ENCODE data around the gene PKD1L1.
"Not testable (repeated sequence)": the region's sequence is repeated elsewhere in the genome, so short reads cannot be mapped to it uniquely, and the experiment has no call there.

PKD1L1 gene

GRCh38 chr7:47759056-47759706, 189.1 kb downstream of the PKD1L1 start:
- DNase-seq, result no peak

DNA sequence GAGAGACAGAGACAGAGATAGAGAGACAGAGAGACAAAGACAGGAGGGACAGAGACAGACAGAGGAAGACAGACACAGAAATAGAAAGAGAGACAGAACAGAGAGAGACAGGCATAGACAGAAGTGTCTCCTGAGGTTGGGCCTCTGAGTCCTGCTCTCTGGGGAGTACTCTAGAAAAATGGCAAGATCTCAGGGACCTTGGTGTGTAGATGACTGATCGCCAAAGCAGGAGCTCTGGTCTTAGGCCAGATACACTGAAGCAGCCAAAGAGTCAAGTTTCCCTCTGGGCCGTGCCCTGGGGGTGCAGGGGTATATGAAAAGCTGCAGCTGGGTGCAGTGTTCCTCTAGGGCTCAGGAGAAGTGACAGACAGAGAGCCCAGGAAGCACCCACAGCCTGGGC, 189.7 kb downstream of the PKD1L1 start:
- no peak for DNase-seq

DNA sequence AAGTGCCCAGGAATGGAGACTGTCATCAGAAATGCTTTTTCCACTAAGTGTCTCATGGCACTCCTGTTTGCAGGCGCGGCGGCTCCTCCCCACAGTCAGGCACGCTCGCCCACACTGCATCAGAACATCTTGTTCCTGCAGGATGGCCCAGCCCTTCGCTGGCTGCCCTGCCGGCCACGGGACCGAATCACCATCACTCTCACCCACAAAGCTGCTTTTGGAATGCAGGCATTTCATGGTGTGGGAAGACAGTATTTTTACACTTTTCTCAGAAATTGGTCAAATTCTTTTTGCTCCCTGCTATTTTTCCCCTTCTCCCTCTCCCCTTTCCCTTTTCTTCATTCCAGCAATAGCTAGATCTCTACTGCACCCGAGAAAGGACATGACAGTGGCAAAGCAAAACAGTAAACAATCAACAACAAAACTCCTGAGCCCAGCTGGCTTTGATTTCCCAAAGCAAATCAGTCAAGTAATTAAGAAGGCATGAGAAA, 190.3 kb downstream of the PKD1L1 start:
- DNase-seq, result no peak

DNA sequence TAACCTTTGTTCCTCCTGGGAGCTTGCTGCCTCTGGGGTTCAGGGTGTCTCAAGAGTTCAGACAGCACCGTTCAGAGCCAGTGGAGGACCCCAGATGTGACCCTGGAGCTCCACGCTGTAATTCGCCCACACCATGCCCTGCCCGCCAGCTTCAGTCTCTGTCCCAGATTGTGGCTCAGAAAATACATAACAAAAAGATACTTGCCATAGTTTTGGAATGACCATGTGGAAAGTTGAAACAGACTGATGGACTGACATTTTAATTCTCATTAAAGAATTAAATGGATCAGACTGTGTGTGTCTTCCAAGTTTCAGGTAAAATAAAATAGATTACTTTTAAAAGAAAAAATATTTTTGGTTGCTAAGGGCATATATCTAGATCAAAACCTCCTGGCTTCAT, 191.6 kb downstream of the PKD1L1 start:
- no peak for DNase-seq

GRCh38 chr7:47755248-47755647, 193.0 kb downstream of the PKD1L1 start:
- no peak for DNase-seq

GRCh38 chr7:47751724-47752123, 196.5 kb downstream of the PKD1L1 start:
- DNase-seq, result not testable (repeated sequence)

GRCh38 chr7:47751043-47751442, 197.2 kb downstream of the PKD1L1 start:
- no peak for DNase-seq

DNA sequence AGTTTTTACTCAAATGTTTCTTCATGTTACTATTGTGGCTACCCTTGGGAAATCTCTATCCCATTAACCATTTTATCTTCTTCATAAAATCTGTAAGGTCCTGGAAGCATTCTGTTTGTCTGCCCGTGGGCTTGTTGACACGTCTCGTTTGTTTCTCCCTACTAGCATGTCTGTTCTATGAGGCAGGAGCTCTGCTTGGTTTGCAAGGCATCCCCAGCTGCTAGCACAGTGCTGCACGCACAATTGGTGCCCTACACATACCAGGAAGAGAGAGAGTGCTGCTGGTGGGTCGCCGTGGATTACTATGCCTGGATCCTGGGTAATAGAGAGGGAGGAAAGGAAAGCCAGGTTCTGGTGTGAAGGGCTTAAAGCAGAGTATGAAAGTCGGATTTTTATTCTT, 200.2 kb downstream of the PKD1L1 start:
- DNase-seq, result no peak

GRCh38 chr7:47747160-47747559, 201.1 kb downstream of the PKD1L1 start:
- DNase-seq, result no peak

GRCh38 chr7:47746468-47746867, 201.8 kb downstream of the PKD1L1 start:
- no peak for DNase-seq

- no peak for DNase-seq
Measured at GRCh38 chr7:47744883-47745282, 203.4 kb downstream of the PKD1L1 start.

- peak in 1 of 2 experiments; percentile 31 for DNase-seq
Measured at GRCh38 chr7:47743965-47744591, 204.2 kb downstream of the PKD1L1 start.

DNA sequence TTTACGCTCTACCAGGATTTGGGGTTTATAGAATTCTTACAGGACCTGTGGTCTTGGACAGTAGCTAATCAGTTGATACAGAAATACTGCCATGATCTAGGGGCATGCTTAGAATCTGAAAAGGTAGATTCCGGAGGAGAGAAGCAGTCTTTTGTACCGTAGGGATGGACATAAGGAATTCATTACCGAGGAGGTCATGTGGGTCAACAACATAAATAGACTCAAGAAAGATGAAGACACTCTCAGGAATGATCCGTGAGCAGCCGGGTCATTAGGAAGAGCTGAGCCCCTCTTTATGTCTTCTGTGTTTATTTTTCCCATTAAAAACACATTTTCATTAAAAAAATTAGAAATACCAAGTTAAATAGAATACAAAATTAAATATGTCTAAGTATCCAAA, 206.3 kb downstream of the PKD1L1 start:
- DNase-seq, result no peak

GRCh38 chr7:47739891-47740290, 208.4 kb downstream of the PKD1L1 start:
- no peak for DNase-seq

DNA sequence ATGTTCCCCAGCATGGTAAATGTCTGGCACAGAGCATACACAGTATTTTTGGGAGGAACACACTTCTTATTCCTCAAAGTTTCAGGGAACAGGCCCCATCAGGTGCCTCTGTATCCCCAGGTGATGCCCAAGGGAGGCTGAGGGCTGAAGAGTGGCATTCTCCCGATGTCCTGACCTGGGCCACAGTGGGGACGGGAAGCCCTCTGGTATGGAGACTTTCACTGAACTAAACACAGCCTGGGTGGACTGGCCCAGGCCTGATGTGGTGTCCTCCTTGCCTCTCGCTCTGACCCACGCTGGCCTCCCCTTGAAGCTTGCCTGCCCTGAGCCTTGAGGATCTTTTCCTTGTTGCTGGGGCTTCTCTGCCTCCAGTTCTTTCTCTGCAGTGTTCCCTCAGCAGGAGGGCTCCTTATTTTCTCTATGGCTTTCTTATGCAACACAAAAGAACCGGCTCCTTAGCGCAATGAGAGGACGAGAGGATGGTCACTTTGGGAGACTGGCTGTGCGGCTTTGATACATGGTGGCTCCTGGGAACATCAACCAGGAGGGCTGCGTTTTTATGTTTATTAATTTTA, 208.9 kb downstream of the PKD1L1 start:
- no peak for DNase-seq

DNA sequence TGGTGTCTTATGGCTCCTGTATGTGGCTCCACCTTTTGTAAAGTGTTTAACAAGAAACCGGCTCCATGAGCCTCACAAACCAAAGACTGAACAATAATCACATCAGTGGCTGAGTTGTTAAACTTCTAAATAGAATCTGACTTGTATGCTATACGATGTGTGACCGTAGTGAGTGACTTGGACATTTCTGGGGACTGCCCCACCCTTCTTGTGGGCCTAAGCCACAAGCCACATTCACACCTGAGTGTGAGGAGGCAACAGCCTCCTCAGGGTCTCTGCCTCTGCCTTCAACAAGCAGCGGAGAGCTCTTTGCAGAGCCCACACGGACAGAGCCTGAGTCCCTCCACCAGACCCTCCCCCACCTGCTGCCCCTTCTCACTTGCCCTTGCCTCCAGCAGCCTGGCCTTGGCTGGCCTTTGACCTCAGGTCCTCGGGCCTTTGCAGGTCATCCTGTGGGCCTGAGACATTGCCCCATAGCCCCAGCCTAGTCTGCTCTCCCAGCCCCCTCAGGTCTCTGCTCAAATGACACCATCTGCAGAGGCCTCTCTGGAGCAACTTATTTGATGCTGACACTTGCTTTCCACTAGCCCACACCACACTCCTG, 209.6 kb downstream of the PKD1L1 start:
- DNase-seq, result no peak

DNA sequence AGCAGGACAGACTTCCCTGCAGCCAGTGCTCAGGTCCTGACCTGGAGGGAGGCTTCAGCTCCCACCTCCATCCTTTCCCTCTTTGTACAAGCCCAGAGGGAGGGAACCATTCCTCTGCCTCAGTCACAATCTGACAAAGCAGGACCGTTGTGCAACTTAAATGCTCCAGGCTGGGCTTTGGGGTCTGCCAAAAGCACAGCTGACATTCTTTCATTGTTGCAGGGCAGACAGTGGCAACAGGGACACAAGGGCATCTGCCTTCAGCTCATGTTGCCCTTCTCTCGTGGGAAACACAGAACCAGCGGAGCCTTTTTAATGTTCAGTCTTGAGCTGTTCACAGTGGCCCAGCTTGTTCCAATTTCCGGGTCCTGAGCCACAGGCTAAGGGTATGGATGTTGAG, 210.7 kb downstream of the PKD1L1 start:
- DNase-seq, result no peak

DNA sequence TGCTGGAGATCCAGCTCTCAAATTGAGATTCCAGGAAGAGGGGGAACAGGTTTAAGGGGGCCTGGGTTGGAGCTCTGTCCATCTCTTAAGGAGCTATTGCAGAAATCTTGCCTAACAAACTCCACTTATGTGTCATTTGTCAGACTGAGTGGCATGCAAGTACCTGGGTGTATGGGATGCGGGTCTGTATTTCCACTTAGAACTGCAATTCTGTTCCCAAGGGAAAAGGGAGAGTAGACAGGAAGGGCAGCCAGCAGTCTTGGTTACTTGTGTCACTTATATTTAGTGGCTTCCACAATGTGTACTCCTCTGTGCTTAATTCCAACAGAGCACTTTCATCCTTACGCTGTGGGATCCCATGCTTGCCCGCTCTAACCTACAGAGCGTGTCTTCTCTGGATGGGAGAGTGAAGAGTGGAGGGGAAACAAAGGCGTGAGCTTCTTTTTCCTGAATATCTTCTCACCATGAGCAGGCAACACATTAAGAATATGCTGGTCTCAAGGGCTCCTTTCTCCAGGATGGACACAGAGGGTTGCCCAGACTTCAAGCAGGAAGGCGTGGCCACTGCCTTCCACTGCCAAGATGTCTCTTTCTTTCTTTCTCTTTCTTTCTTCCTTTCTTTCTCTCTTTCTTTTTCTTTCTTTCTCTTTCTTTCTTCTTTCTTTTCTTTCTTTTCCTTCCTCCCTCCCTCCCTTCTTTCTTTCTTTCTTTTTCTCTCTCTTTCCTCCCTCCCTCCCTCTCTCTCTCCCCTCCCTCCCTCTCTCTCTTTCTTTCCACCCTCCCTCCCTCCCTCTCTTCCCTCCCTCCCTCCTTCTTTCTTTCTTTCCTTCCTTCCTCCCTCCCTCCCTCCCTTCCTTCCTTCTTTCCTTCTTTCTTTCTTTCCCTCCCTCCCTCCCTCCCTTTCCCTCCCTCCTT, 212.6 kb downstream of the PKD1L1 start:
- no peak for DNase-seq

DNA sequence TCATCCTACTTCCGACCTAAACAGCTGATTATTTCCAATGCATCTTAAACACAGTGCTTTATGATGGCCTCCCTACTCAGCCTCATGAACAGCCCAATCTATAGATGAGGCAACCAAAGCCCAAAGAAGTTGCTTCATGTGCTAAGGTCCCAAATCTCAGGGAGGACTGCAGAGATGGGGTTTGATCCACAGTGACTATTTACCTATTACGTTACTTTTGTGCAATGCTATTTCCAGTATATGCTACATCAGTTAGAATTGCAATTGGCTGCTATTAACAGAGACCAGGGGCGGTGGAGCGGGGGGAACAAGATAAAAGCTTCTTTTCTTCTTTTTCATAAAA, 213.3 kb downstream of the PKD1L1 start:
- no peak for DNase-seq

DNA sequence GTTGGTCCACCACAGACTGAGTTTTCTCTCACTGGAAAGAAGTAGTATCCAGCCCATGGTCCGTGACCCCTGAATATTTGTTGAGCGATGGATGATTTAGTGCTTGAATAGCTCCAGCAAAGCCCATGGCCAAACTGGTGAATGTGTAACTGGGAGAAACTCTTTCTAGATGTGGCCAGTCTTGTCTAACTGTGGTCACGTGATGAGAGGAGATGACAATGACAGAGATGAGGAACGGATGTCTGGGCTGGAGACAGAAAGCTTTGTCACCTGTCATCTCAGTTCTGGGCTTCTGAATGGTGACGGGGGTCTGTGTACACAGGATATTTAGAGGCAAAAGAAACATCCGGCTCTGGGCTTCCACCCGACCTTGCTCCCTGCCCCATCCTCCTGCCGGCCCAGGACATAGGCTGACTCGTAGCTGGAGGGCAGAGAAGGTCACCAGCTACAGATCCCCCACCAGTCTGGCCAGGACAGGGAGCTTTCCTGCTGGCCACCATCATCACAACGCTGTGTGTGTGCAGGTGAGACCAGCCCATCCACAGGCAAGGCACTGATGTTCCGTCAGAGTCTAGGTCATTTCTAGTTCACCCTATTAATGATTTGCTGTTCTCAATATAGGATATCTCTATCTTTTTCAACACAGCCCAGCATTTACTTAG, 213.8 kb downstream of the PKD1L1 start:
- DNase-seq, result no peak

DNA sequence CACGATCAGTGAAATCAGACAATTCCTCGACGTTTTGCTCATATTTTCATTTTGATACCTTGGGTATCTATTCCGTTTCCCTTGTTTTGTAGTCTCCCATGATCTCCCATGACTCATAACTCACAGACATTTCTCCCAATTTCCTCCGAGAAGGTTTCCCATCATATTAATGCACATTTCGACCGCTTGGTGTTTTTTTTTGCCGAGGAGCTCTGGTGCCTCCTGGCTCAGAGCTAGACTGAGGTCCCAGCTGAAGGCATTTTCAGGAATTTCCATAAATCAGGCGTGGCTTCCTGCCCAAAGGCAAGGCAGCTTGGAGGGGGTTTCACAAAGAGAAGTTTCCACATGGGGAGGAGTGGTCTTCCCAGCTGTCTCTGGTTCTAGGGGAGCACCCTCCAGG, 218.1 kb downstream of the PKD1L1 start:
- no peak for DNase-seq

DNA sequence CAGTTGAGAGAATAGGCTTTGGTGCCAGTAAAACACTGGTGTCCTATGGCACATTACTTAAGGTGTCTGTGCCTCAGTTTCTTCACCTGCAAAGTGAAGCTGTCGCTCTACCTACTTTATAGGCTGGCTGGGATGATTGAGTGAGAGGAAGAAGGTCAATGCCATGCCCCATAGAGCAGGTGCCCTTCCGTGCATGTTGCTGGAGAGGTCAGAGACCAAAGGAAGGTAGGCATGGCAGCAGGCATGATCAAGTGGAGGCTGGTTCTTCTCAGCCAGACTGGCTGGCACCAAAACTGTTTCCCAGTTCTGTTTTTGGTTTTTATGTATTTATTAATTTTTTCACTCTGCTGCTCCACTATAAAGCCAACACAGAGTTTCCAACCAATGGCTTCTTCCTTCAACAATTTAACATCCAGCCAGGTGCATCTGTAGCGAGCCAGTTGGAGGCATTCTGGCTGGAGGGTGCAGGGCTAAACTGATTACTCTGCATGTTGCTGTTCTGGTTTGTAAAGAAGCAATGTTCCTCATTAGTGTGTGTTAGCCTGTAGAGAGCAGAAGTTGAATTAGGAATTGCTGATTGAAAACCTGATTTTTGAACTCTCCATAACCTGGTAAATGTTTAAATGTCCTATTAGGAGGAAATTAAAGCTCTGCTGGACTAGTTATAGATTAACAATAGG, 222.1 kb downstream of the PKD1L1 start:
- DNase-seq, result no peak

Measured in NCI-H526 (cell line).